Cortex of kidney (tissue), 1 donor: ENCODE measurements around the gene KL.

Experiments used
- DNase-seq: peaks from one replicate; lab custom pipeline; 2025; lab: John Stamatoyannopoulos, UW

KL gene

GRCh38 chr13:33034882-33035520 is 18.8 kb downstream of the KL start:
- no peak for DNase-seq

GRCh38 chr13:33037673-33038072 is 21.4 kb downstream of the KL start:
- DNase-seq: no peak

GRCh38 chr13:33040090-33040489 is 23.9 kb downstream of the KL start:
- no peak for DNase-seq

- DNase-seq: no peak
Observed at GRCh38 chr13:33045851-33046592, 29.8 kb downstream of the KL start.

- no peak for DNase-seq
Observed at GRCh38 chr13:33050161-33050560, 33.9 kb downstream of the KL start.

GRCh38 chr13:33051632-33052031 is 35.4 kb downstream of the KL start:
- no peak for DNase-seq

GRCh38 chr13:33052506-33053280 is 36.5 kb downstream of the KL start:
- DNase-seq: no peak

- no peak for DNase-seq
Observed at GRCh38 chr13:33053397-33054066, 37.3 kb downstream of the KL start.

- DNase-seq: no peak
Observed at GRCh38 chr13:33057019-33057780, 41.0 kb downstream of the KL start.

- DNase-seq: no peak
Observed at GRCh38 chr13:33058776-33059327, 42.6 kb downstream of the KL start.

- DNase-seq: no peak
Observed at GRCh38 chr13:33060815-33061214, 44.6 kb downstream of the KL start.

GRCh38 chr13:33066329-33066728 is 50.1 kb downstream of the KL start:
- DNase-seq: no peak

- DNase-seq: no peak
Observed at GRCh38 chr13:33069365-33069764, 53.1 kb downstream of the KL start.

GRCh38 chr13:33070713-33071112 is 54.5 kb downstream of the KL start:
- no peak for DNase-seq

- no peak for DNase-seq
Observed at GRCh38 chr13:33072282-33072681, 56.1 kb downstream of the KL start.

GRCh38 chr13:33072759-33073158 is 56.5 kb downstream of the KL start:
- no peak for DNase-seq

- no peak for DNase-seq
Observed at GRCh38 chr13:33073338-33073737, 57.1 kb downstream of the KL start.

- no peak for DNase-seq
Observed at GRCh38 chr13:33076001-33076992, 60.1 kb downstream of the KL start.

- no peak for DNase-seq
Observed at GRCh38 chr13:33078263-33078662, 62.0 kb downstream of the KL start.

GRCh38 chr13:33079960-33080359 is 63.7 kb downstream of the KL start:
- no peak for DNase-seq
